Activated T-helper 1 cell treated with anti-CD3 and anti-CD28 coated beads, Interleukin-2, amount 50 U/mL, for 16 hours (primary cell): Measurements from ENCODE around the gene PLEK.
"Not testable (repeated sequence)": the region's sequence is repeated elsewhere in the genome, so short reads cannot be mapped to it uniquely, and the experiment has no call there.

ENCODE experiments used
- DNase-seq, 2 donors: peaks; one replicate each; pipeline ENCODE4 v3.0.0-alpha.2; 2020; ENCODE audit warnings: low read depth in 1 of 2, low spot score in 1 of 2

PLEK gene

GRCh38 chr2:68365087-68365486 is at the start of gene PLEK:
TSS of gene PLEK (plus strand) at chr2:68365282. CDS start at chr2:68365352, 70 bp downstream.
- no peak for DNase-seq

GRCh38 chr2:68316111-68316510 is 49.0 kb upstream of the PLEK start:
- DNase-seq = no peak

GRCh38 chr2:68317971-68318913 is 46.8 kb upstream of the PLEK start:
- no peak for DNase-seq

GRCh38 chr2:68318914-68319397 is 46.1 kb upstream of the PLEK start:
- no peak for DNase-seq

- DNase-seq = no peak
These were observed 45.5 kb upstream of the PLEK start, which contains the start of gene CNRIP1 for GRCh38 chr2:68319398-68320117. TSS of gene CNRIP1 (minus strand) at chr2:68319949. CDS start at chr2:68319400, 549 bp downstream.

- DNase-seq = no peak
These were observed 44.9 kb upstream of the PLEK start for GRCh38 chr2:68320118-68320641.

- no peak for DNase-seq
These were observed 40.0 kb upstream of the PLEK start for GRCh38 chr2:68325056-68325455.

- no peak for DNase-seq
These were observed 36.2 kb upstream of the PLEK start for GRCh38 chr2:68328901-68329300.

GRCh38 chr2:68330691-68331090 is 34.4 kb upstream of the PLEK start:
- no peak for DNase-seq

GRCh38 chr2:68333009-68333408 is 32.1 kb upstream of the PLEK start:
- no peak for DNase-seq

GRCh38 chr2:68333931-68334330 is 31.2 kb upstream of the PLEK start:
- DNase-seq = no peak

GRCh38 chr2:68336192-68336591 is 28.9 kb upstream of the PLEK start:
- DNase-seq = no peak

GRCh38 chr2:68340226-68341061 is 24.6 kb upstream of the PLEK start:
- no peak for DNase-seq

- DNase-seq = no peak
These were observed 24.1 kb upstream of the PLEK start for GRCh38 chr2:68341062-68341329.

GRCh38 chr2:68341583-68341982 is 23.5 kb upstream of the PLEK start:
- DNase-seq = no peak

GRCh38 chr2:68342470-68342869 is 22.6 kb upstream of the PLEK start:
- no peak for DNase-seq

- DNase-seq = no peak
These were observed 21.1 kb upstream of the PLEK start for GRCh38 chr2:68344031-68344430.

GRCh38 chr2:68345129-68345875 is 19.8 kb upstream of the PLEK start:
- DNase-seq = no peak

- DNase-seq = not testable (repeated sequence)
These were observed 16.0 kb upstream of the PLEK start for GRCh38 chr2:68349091-68349490.

- no peak for DNase-seq
These were observed 13.1 kb upstream of the PLEK start for GRCh38 chr2:68351997-68352396.
